MCF 10A (cell line): Measurements from ENCODE around the gene HJURP. TPM values are rescaled to one million over a fixed set of nuclear protein-coding genes. Genes with fewer than 3 reads are reported as not detected.

ENCODE experiments used
- BruUV-seq: library from RNA; stranded (reverse); fragments of 400-500 nt; replicated peaks from 2 replicates; lab custom pipeline; 2021; lab: Mats Ljungman, UMichigan
- CTCF ChIA-PET: fragments of 300-600 bp; sonication (Branson Sonifier 250); formaldehyde crosslinking; extraction: SDS; loops from one replicate; lab custom pipeline; 2021; ENCODE audit warnings: antibody characterized with exemption, inconsistent platforms; lab: Yijun Ruan, JAX
- POLR2A ChIA-PET: fragments of 300-600, 350-650 bp; sonication (Branson Sonifier 250); formaldehyde crosslinking; extraction: SDS; loops from one replicate; lab custom pipeline; 2020; ENCODE audit warnings: antibody characterized with exemption, inconsistent platforms; lab: Yijun Ruan, JAX
- DNase-seq: peaks from one replicate; pipeline ENCODE4 v3.0.0-alpha.2; 2018; ENCODE audit not compliant: unreplicated experiment
- H3K27ac Mint-ChIP-seq: one replicate; pipeline ENCODE4 v1.8.0; 2022; ENCODE audit warnings: mild to moderate bottlenecking, low read depth, mixed read lengths; ENCODE audit not compliant: unreplicated experiment
- H3K27me3 Mint-ChIP-seq: one replicate; pipeline ENCODE4 v1.8.0; 2022; ENCODE audit warnings: mixed read lengths; ENCODE audit not compliant: insufficient read depth, unreplicated experiment
- H3K36me3 Mint-ChIP-seq: one replicate; pipeline ENCODE4 v1.8.0; 2022; ENCODE audit warnings: mild to moderate bottlenecking, moderate library complexity, mixed read lengths; ENCODE audit not compliant: insufficient read depth, unreplicated experiment
- H3K4me1 Mint-ChIP-seq: one replicate; pipeline ENCODE4 v1.8.0; 2022; ENCODE audit warnings: mixed read lengths; ENCODE audit not compliant: insufficient read depth, unreplicated experiment
- H3K4me3 Mint-ChIP-seq: one replicate; pipeline ENCODE4 v1.8.0; 2022; ENCODE audit warnings: mild to moderate bottlenecking, moderate library complexity, mixed read lengths; ENCODE audit not compliant: unreplicated experiment
- H3K9me3 Mint-ChIP-seq: one replicate; pipeline ENCODE4 v1.8.0; 2022; ENCODE audit warnings: mixed read lengths; ENCODE audit not compliant: unreplicated experiment
- CTCF ChIP-seq: fragments of 200-600 bp; IDR thresholded peaks from one replicate; pipeline ENCODE4 v1.8.0; 2022; ENCODE audit warnings: antibody characterized with exemption, mild to moderate bottlenecking; ENCODE audit not compliant: unreplicated experiment
- intact Hi-C: fragments of 100-400 bp; cut with micrococcal nuclease; formaldehyde crosslinking; loops from 2 replicates; pipeline ENCODE4 v1.14.1; 2022
- total RNA-seq: library from RNA; stranded (reverse); gene quantifications from 2 replicates; pipeline ENCODE4 v1.2.3, GENCODE V29; 2022

The HJURP gene
- total RNA-seq, 1 experiment from 2014 or later, result 29.3 TPM

GRCh38 chr2:233803994-233804393, 50.3 kb downstream of the HJURP start:
- Mint-ChIP-seq H3K27ac (no peak overlapping the region), H3K27me3 (no peaks in the 10 kb centered on the region), H3K36me3 (no peaks in the 10 kb centered on the region), H3K4me3 (no peak overlapping the region), H3K4me1 (peaks cover 13% of the 10 kb centered on the region), H3K9me3 (no peaks in the 10 kb centered on the region)
- BruUV-seq, result no TSS peak
- DNase-seq, result no peak
- ChIA-PET POLR2A (no interaction called here), CTCF (interaction anchor here (0.6 kb wide), 1 partner anchor 253 kb away, joined by 3 read pairs; no protein-coding TSS in a partner anchor)
- intact Hi-C loops, result no loop called here
- no peak for TF ChIP-seq CTCF

- H3K4me1 Mint-ChIP-seq, result peaks cover 13% of the 10 kb centered on the region
- H3K4me3 Mint-ChIP-seq, result no peak overlapping the region
- ChIA-PET CTCF (interaction anchor here (0.6 kb wide), 1 partner anchor 252 kb away, joined by 3 read pairs; no protein-coding TSS in a partner anchor), POLR2A (interaction anchor here (0.6 kb wide), 1 partner anchor 24 kb away, joined by 3 read pairs; no protein-coding TSS in a partner anchor)
- BruUV-seq, result no TSS peak
- no peak for DNase-seq
- no peaks in the 10 kb centered on the region for H3K9me3 Mint-ChIP-seq
- no peak for TF ChIP-seq CTCF
- H3K27me3 Mint-ChIP-seq, result peaks cover 5% of the 10 kb centered on the region
- H3K27ac Mint-ChIP-seq, result no peak overlapping the region
- intact Hi-C loops, result no loop called here
- no peaks in the 10 kb centered on the region for H3K36me3 Mint-ChIP-seq
Measured at GRCh38 chr2:233803292-233803911, 50.9 kb downstream of the HJURP start.

- no peak for TF ChIP-seq CTCF
- POLR2A ChIA-PET, result no interaction called here
- CTCF ChIA-PET, result no interaction called here
- no peak for DNase-seq
- H3K4me1 Mint-ChIP-seq, result peaks cover 13% of the 10 kb centered on the region
- H3K36me3 Mint-ChIP-seq, result no peaks in the 10 kb centered on the region
- H3K4me3 Mint-ChIP-seq, result no peak overlapping the region
- peaks cover 10% of the 10 kb centered on the region for H3K27me3 Mint-ChIP-seq
- H3K27ac Mint-ChIP-seq, result no peak overlapping the region
- intact Hi-C loops, result no loop called here
- no peaks in the 10 kb centered on the region for H3K9me3 Mint-ChIP-seq
- BruUV-seq, result no TSS peak
Measured at GRCh38 chr2:233802132-233802815, 52.1 kb downstream of the HJURP start.

GRCh38 chr2:233801357-233802131, 52.8 kb downstream of the HJURP start:
- Mint-ChIP-seq H3K36me3 (no peaks in the 10 kb centered on the region), H3K27me3 (peaks cover 10% of the 10 kb centered on the region), H3K9me3 (no peaks in the 10 kb centered on the region), H3K4me3 (no peak overlapping the region), H3K4me1 (peaks cover 13% of the 10 kb centered on the region), H3K27ac (no peak overlapping the region)
- ChIA-PET POLR2A (no interaction called here), CTCF (no interaction called here)
- intact Hi-C loops, result no loop called here
- no peak for TF ChIP-seq CTCF
- peak; percentile 43 for DNase-seq
- BruUV-seq, result no TSS peak
